K562 (cell line): ENCODE results near the gene CNTN5. TPM values are rescaled to one million over a fixed set of nuclear protein-coding genes. Genes with fewer than 3 reads are reported as not detected.

Experiments
- ATAC-seq: fragments of 200-7000 bp; cut with Tn5 transposase; 3 replicates; pipeline ENCODE4 v1.9.1; 2020; ENCODE audit warnings: moderate library complexity
- BruUV-seq: library from RNA; stranded (reverse); fragments of 400-500 nt; replicated peaks from 2 replicates; lab custom pipeline; 2021; lab: Mats Ljungman, UMichigan
- CTCF ChIA-PET: fragments of 300-600 bp; formaldehyde crosslinking; extraction: SDS; loops from one replicate; lab custom pipeline; 2021; ENCODE audit warnings: low intra/inter-chr PET ratio; lab: Yijun Ruan, JAX
- POLR2A ChIA-PET: fragments of 300-600, 350-650 bp; sonication (Branson Sonifier 250); formaldehyde crosslinking; extraction: SDS; loops from one replicate; lab custom pipeline; 2021; ENCODE audit warnings: antibody characterized with exemption, inconsistent platforms; lab: Yijun Ruan, JAX
- DNase-seq, 4 experiments: peaks; one replicate each; pipeline versions ENCODE4 v3.0.0 to v3.0.0-alpha.2; 2011 to 2018; ENCODE audit warnings: low spot score in 3 of 4, mixed read lengths in 3 of 4; ENCODE audit errors: extremely low read depth in 1 of 4
- FAIRE-seq: peaks from 2 replicates; lab custom pipeline; 2011; peaks lifted over from hg19 to GRCh38; lab: Jason Lieb, UNC
- H2AFZ ChIP-seq: 2 replicates; pipeline ENCODE4 v1.6.0; 2011; ENCODE audit warnings: low read depth, low read length, control low read depth, inconsistent platforms
- H3K27ac ChIP-seq: fragments of 200-600 bp; 3 replicates; pipeline ENCODE4 v1.8.0; 2011; ENCODE audit warnings: low read depth, mild to moderate bottlenecking, control low read depth, inconsistent platforms, low read length, moderate library complexity, mixed read lengths; ENCODE audit errors: extremely low read depth
- H3K27me3 ChIP-seq, 2 experiments: fragments of 300-600 bp in 1 of 2; 2 replicates in 1 of 2; 3 replicates in 1 of 2; pipeline versions ENCODE4 v1.6.0 to v1.8.0; 2011; ENCODE audit warnings: inconsistent platforms in 2 of 2, low read length in 2 of 2, mild to moderate bottlenecking in 1 of 2, mixed read lengths in 1 of 2, moderate library complexity in 1 of 2; ENCODE audit not compliant: control insufficient read depth in 2 of 2, insufficient read depth in 2 of 2
- H3K36me3 ChIP-seq: fragments of 300-600 bp; 3 replicates; pipeline ENCODE4 v1.8.0; 2011; ENCODE audit warnings: mild to moderate bottlenecking, low read length, inconsistent platforms; ENCODE audit not compliant: control insufficient read depth, insufficient read depth
- H3K4me1 ChIP-seq, 2 experiments: fragments of 200-600 bp in 1 of 2; replicated peaks in 1 of 2; 2 replicates in 1 of 2; 3 replicates in 1 of 2; pipeline versions ENCODE4 v1.5.1 to v1.8.0; 2011; ENCODE audit warnings: inconsistent platforms in 2 of 2, low read length in 2 of 2, mild to moderate bottlenecking in 1 of 2, mixed read lengths in 1 of 2, moderate library complexity in 1 of 2; ENCODE audit not compliant: control insufficient read depth in 2 of 2, insufficient read depth in 2 of 2
- H3K4me2 ChIP-seq: 2 replicates; pipeline ENCODE4 v1.6.1; 2011; ENCODE audit warnings: low read length, control low read depth, inconsistent platforms, mixed read lengths; ENCODE audit not compliant: insufficient read depth
- H3K4me3 ChIP-seq: fragments of 200-600 bp; sonication (generic), shearing (Covaris generic); 2 replicates; pipeline ENCODE4 v1.5.1; 2016; ENCODE audit warnings: control low read depth, inconsistent platforms
- H3K79me2 ChIP-seq: fragments of 200-600 bp; 3 replicates; pipeline ENCODE4 v1.8.0; 2011; ENCODE audit warnings: low read length, inconsistent platforms; ENCODE audit not compliant: control insufficient read depth, insufficient read depth
- H3K9ac ChIP-seq, 2 experiments: 2 replicates each; pipeline versions ENCODE4 v1.6.0 to v1.6.1; 2011; ENCODE audit warnings: low read depth in 2 of 2, low read length in 2 of 2, control low read depth in 1 of 2, inconsistent platforms in 1 of 2, mild to moderate bottlenecking in 1 of 2, mixed read lengths in 1 of 2; ENCODE audit not compliant: insufficient read depth in 1 of 2
- H3K9me1 ChIP-seq: one replicate; pipeline ENCODE4 v1.6.0; 2011; ENCODE audit warnings: inconsistent platforms, mild to moderate bottlenecking, low read length, moderate library complexity; ENCODE audit not compliant: control insufficient read depth, insufficient read depth
- H3K9me3 ChIP-seq: replicated peaks from 2 replicates; pipeline ENCODE4 v1.5.1; 2011; ENCODE audit warnings: low read depth, low read length, inconsistent platforms; ENCODE audit not compliant: control insufficient read depth, insufficient read depth
- H4K20me1 ChIP-seq: replicated peaks from 2 replicates; pipeline ENCODE4 v1.6.1; 2011; ENCODE audit warnings: low read length, inconsistent platforms, mixed read lengths; ENCODE audit not compliant: control insufficient read depth, insufficient read depth
- ATF7 ChIP-seq: fragments of 450-650 bp; IDR thresholded peaks from 2 replicates; pipeline ENCODE4 v1.7.1; 2014; ENCODE audit warnings: mild to moderate bottlenecking, moderate library complexity
- CREBBP ChIP-seq: IDR thresholded peaks from one replicate; pipeline ENCODE4 v1.6.1; 2012; ENCODE audit warnings: low read depth, mild to moderate bottlenecking, control low read depth, inconsistent platforms, low read length
- ETS2 ChIP-seq: IDR thresholded peaks from 2 replicates; pipeline ENCODE4 v1.6.1; 2016; ENCODE audit warnings: borderline replicate concordance, missing genetic modification characterization, mild to moderate bottlenecking, moderate library complexity, missing compliant biosample characterization; ENCODE audit not compliant: poor library complexity, severe bottlenecking
- GATAD2A ChIP-seq: fragments of 450-650 bp; IDR thresholded peaks from 2 replicates; pipeline ENCODE4 v1.6.1; 2017
- JUND ChIP-seq, 2 experiments: IDR thresholded peaks; 2 replicates in 1 of 2; 3 replicates in 1 of 2; pipeline ENCODE4 v1.6.1; 2011; ENCODE audit warnings: borderline replicate concordance in 2 of 2, low read depth in 2 of 2, low read length in 2 of 2, improper control_type of control experiment in 1 of 2, missing biosample characterization in 1 of 2, missing genetic modification characterization in 1 of 2, missing genetic modification reagents in 1 of 2
- NCOR1 ChIP-seq: fragments of 450-650 bp; IDR thresholded peaks from 2 replicates; pipeline ENCODE4 v1.6.1; 2016; ENCODE audit warnings: mild to moderate bottlenecking, moderate library complexity
- NFIX ChIP-seq: fragments of 250-450 bp; sonication (Bioruptor Pico); IDR thresholded peaks from 2 replicates; pipeline ENCODE4 v1.4.0; 2020; ENCODE audit warnings: low read depth, mild to moderate bottlenecking, moderate library complexity
- RBM25 ChIP-seq: fragments of 200-400 bp; formaldehyde crosslinking; IDR thresholded peaks from 2 replicates; pipeline ENCODE4 v1.6.1; 2018; ENCODE audit warnings: low read length, low read depth, moderate library complexity; ENCODE audit not compliant: severe bottlenecking
- SLC30A9 ChIP-seq: fragments of 250-450 bp; sonication (Bioruptor Pico); IDR thresholded peaks from 2 replicates; pipeline ENCODE4 v1.8.0; 2022; ENCODE audit warnings: mild to moderate bottlenecking, moderate library complexity
- SRSF7 ChIP-seq: fragments of 200-400 bp; formaldehyde crosslinking; optimal IDR thresholded peaks from 2 replicates; pipeline ENCODE3; 2017; ENCODE audit warnings: mild to moderate bottlenecking, low read depth, low read length
- TCFL5 ChIP-seq: fragments of 250-450 bp; sonication (Bioruptor Pico); conservative IDR thresholded peaks from 2 replicates; pipeline ENCODE4 v1.6.1; 2021; ENCODE audit warnings: mild to moderate bottlenecking, moderate library complexity, matching md5 sums
- ZNF263 ChIP-seq: sonication (generic); formaldehyde crosslinking; IDR thresholded peaks from 2 replicates; pipeline ENCODE4 v1.8.0; 2022; ENCODE audit warnings: mild to moderate bottlenecking, missing genetic modification reagents, borderline replicate concordance
- ZNF311 ChIP-seq: fragments of 250-450 bp; sonication (Bioruptor Pico); IDR thresholded peaks from 2 replicates; pipeline ENCODE4 v1.4.0; 2020; ENCODE audit warnings: mild to moderate bottlenecking, moderate library complexity
- ZNF780A ChIP-seq: fragments of 250-450 bp; sonication (Bioruptor Pico); IDR thresholded peaks from 2 replicates; pipeline ENCODE4 v1.5.0; 2021; ENCODE audit warnings: mild to moderate bottlenecking
- ZZZ3 ChIP-seq: fragments of 450-650 bp; IDR thresholded peaks from 2 replicates; pipeline ENCODE4 v1.6.1; 2016; ENCODE audit warnings: antibody characterized with exemption, mild to moderate bottlenecking, moderate library complexity
- WGBS: fragments of 100-300 bp; shearing (Covaris generic); methylation state at CpG from one replicate; pipeline ENCODE4 v1.1.6; 2016; ENCODE audit warnings: low coverage, mixed read lengths; ENCODE audit not compliant: insufficient coverage; ENCODE audit errors: missing lambda C conversion rate; 5-methylcytosine and 5-hydroxymethylcytosine counted together
- in situ Hi-C: fragments of 300-500 bp; cut with MboI; formaldehyde crosslinking; loops from 4 replicates; pipeline ENCODE4 v1.15.0; 2018; ENCODE audit warnings: inconsistent platforms, mixed read lengths
- intact Hi-C: fragments of 100-400 bp; cut with micrococcal nuclease; formaldehyde crosslinking; loops from 2 replicates; pipeline ENCODE4 v1.14.2; 2022
- polyA plus RNA-seq, 8 experiments: library from polyadenylated mRNA; depleted of rRNA in 4 of 8; stranded (reverse) in 5 of 8; unstranded in 3 of 8; fragments of >200 nt; fragmentation: Nextera tagmentation in 2 of 8; fragmentation: Illumina TruSeq in 1 of 8; extraction: Ambion mirVana in 2 of 8; extraction: Trizol in 1 of 8; gene quantifications; 2 replicates each; pipeline versions ENCODE4 v1.2.1 to v1.2.3, GENCODE V29; 2011 to 2014; ENCODE audit warnings: inconsistent platforms in 1 of 8, missing spikeins in 1 of 8
- total RNA-seq, 7 experiments: library from RNA; depleted of rRNA in 6 of 7; stranded (reverse); fragments of >200 nt in 6 of 7; fragmentation: Illumina TruSeq in 2 of 7; extraction: Trizol in 2 of 7; gene quantifications; 2 replicates each; pipeline versions ENCODE4 v1.2.1 to v1.2.3, GENCODE V29; 2011 to 2021; ENCODE audit warnings: low replicate concordance in 1 of 7
- TF ChIP-seq, protein P1 (sequence below): sonication (generic); formaldehyde crosslinking; IDR thresholded peaks from 2 replicates; pipeline ENCODE4 v1.8.0; 2022; ENCODE audit warnings: mild to moderate bottlenecking, missing genetic modification reagents, borderline replicate concordance

CNTN5 gene
- total and polyA plus RNA-seq, 9 of the 15 experiments (the other 6 are each of a cell fraction or from before 2014, with no cell fraction given), result 0.03 TPM; not detected in 8

DNA sequence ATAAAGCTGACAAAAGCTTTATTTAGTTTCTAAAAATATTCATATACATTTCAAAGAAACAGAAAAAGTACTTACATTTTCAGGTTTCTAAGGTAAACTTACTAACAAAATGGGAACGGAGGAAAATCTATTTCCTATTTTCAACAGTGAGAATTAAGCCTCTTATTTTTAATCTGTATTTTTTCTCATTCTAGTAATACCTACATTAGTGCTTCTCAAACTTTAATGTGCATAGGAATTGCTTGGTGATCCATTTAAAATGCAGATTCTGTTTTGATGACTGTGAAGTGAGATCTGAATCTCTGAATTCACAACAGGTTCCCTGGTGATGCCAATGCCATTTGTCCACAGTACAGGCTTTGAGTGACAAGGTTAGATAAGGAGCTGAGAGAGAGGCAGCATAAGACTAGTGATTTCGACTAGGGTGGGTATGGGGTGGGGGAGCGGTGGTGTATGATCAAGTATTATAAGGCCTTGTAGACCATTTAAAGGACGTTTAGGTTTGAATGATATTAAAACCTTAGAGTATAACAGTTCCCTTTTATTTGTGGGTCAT, 402.8 kb downstream of the CNTN5 start:
- H2AFZ ChIP-seq, result no peak overlapping the region
- 0 out of 2 replicates have a peak, but pooled peaks cover 3% of the 10 kb centered on the region for H3K9me3 ChIP-seq
- no peaks in the 10 kb centered on the region for H3K27me3 ChIP-seq
- intact Hi-C loops, result no loop called here
- no peaks in the 10 kb centered on the region for H3K9me1 ChIP-seq
- ATAC-seq, result no peak
- no peaks in the 10 kb centered on the region for H3K36me3 ChIP-seq
- CTCF ChIA-PET, result no interaction called here
- 0% methylated on average over 4 of the region's 4 CpGs for WGBS
- no peak overlapping the region for H3K27ac ChIP-seq
- H3K4me3 ChIP-seq, result no peak overlapping the region
- no peaks in the 10 kb centered on the region for H3K4me1 ChIP-seq
- no peak for DNase-seq
- BruUV-seq, result no TSS peak
- in situ Hi-C loops, result no loop called here
- POLR2A ChIA-PET, result no interaction called here
- TF ChIP-seq JUND (IDR thresholded peaks at IDR 0.05; ENCODE audit: borderline replicate concordance, low read depth, low read length) (no peak), JUND (tag; IDR thresholded peaks at IDR 0.05; ENCODE audit: borderline replicate concordance, low read depth, low read length) (no peak), NFIX (CRISPR knock-in tag) (no peak), ZNF780A (CRISPR knock-in tag) (no peak), SLC30A9 (no peak), ZZZ3 (no peak), ETS2 (tag) (no peak), CREBBP (no peak), ATF7 (no peak), ZNF311 (CRISPR knock-in tag) (no peak), SRSF7 (no peak), TCFL5 (CRISPR knock-in tag) (no peak), GATAD2A (no peak), RBM25 (no peak), NCOR1 (no peak), ZNF263 (no peak)
- TF ChIP-seq, protein P1, sequence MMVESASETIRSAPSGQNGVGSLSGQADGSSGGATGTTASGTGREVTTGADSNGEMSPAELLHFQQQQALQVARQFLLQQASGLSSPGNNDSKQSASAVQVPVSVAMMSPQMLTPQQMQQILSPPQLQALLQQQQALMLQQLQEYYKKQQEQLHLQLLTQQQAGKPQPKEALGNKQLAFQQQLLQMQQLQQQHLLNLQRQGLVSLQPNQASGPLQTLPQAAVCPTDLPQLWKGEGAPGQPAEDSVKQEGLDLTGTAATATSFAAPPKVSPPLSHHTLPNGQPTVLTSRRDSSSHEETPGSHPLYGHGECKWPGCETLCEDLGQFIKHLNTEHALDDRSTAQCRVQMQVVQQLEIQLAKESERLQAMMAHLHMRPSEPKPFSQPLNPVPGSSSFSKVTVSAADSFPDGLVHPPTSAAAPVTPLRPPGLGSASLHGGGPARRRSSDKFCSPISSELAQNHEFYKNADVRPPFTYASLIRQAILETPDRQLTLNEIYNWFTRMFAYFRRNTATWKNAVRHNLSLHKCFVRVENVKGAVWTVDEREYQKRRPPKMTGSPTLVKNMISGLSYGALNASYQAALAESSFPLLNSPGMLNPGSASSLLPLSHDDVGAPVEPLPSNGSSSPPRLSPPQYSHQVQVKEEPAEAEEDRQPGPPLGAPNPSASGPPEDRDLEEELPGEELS (CRISPR knock-in tag), result no peak
- TF ChIP-seq, all 486 proteins: peak for 0
- Histone ChIP-seq H4K20me1 (no peaks in the 10 kb centered on the region), H3K79me2 (no peaks in the 10 kb centered on the region), H3K4me2 (no peak overlapping the region), H3K9ac (no peak overlapping the region)
- no peak for FAIRE-seq
